OCI-LY7 (cell line): ENCODE data around the gene COPS6.

Experiments
- EZH2phosphoT487 ChIP-seq: fragments of 200-600 bp; sonication (generic); IDR thresholded peaks from 2 replicates; pipeline ENCODE4 v1.6.1; 2018; ENCODE audit warnings: low read depth, borderline replicate concordance, mild to moderate bottlenecking, mixed run types, antibody characterized with exemption, low read length, moderate library complexity, mixed read lengths
- TF ChIP-seq, protein P1 (sequence below): fragments of 200-600 bp; sonication (generic); conservative IDR thresholded peaks from 2 replicates; pipeline ENCODE4 v1.5.1; 2014; ENCODE audit warnings: mild to moderate bottlenecking, antibody characterized with exemption, low read length, moderate library complexity, mixed read lengths

DNA sequence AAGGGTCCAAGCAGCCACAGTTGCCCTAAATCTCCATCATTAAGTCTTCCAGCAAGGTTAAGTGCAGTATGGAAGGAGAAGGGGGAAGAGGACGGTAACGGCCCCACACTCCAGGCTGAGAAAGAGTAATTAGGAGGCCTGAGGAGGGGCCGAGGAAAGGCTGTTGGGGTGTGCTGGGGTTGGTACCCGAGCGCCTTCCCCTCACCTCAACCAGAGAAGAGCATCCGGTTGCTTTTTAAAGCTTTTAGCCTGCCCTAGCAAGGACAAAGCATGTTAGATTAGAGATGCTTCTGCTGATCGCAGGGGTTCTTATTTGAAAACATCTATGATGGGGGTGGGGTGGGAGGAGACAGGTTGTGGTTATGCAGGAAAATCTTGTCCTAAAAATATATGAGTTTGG lies 48.2 kb upstream of the COPS6 start:
- TF ChIP-seq, protein P1, sequence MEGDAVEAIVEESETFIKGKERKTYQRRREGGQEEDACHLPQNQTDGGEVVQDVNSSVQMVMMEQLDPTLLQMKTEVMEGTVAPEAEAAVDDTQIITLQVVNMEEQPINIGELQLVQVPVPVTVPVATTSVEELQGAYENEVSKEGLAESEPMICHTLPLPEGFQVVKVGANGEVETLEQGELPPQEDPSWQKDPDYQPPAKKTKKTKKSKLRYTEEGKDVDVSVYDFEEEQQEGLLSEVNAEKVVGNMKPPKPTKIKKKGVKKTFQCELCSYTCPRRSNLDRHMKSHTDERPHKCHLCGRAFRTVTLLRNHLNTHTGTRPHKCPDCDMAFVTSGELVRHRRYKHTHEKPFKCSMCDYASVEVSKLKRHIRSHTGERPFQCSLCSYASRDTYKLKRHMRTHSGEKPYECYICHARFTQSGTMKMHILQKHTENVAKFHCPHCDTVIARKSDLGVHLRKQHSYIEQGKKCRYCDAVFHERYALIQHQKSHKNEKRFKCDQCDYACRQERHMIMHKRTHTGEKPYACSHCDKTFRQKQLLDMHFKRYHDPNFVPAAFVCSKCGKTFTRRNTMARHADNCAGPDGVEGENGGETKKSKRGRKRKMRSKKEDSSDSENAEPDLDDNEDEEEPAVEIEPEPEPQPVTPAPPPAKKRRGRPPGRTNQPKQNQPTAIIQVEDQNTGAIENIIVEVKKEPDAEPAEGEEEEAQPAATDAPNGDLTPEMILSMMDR: no peak
- no peak for TF ChIP-seq EZH2phosphoT487
